HG02973 (cell line): ENCODE measurements around the gene NPAS3.

Experiments used
- ATAC-seq: cut with Tn5 transposase; IDR thresholded peaks from one replicate; pipeline ENCODE4 v1.9.1; 2021; ENCODE audit warnings: moderate library complexity; ENCODE audit not compliant: unreplicated experiment

Gene NPAS3

GRCh38 chr14:33241331-33241730 lies 302.7 kb downstream of the NPAS3 start:
- no peak for ATAC-seq

GRCh38 chr14:33249233-33249820 lies 310.6 kb downstream of the NPAS3 start:
- ATAC-seq: no peak

GRCh38 chr14:33250963-33251362 lies 312.3 kb downstream of the NPAS3 start:
- ATAC-seq: no peak

- no peak for ATAC-seq
These were observed 315.7 kb downstream of the NPAS3 start for GRCh38 chr14:33254342-33254741.

GRCh38 chr14:33254861-33255395 lies 316.2 kb downstream of the NPAS3 start:
- ATAC-seq: no peak

- no peak for ATAC-seq
These were observed 319.1 kb downstream of the NPAS3 start for GRCh38 chr14:33257796-33258195.

GRCh38 chr14:33259764-33260163 lies 321.1 kb downstream of the NPAS3 start:
- no peak for ATAC-seq

GRCh38 chr14:33271216-33271615 lies 332.5 kb downstream of the NPAS3 start:
- ATAC-seq: no peak

- no peak for ATAC-seq
These were observed 333.2 kb downstream of the NPAS3 start for GRCh38 chr14:33271891-33272290.

- no peak for ATAC-seq
These were observed 335.3 kb downstream of the NPAS3 start for GRCh38 chr14:33273978-33274377.

- no peak for ATAC-seq
These were observed 337.2 kb downstream of the NPAS3 start for GRCh38 chr14:33275879-33276278.

- no peak for ATAC-seq
These were observed 341.2 kb downstream of the NPAS3 start for GRCh38 chr14:33279865-33280264.

- ATAC-seq: no peak
These were observed 342.0 kb downstream of the NPAS3 start for GRCh38 chr14:33280646-33281045.

GRCh38 chr14:33282331-33283230 lies 343.9 kb downstream of the NPAS3 start:
- no peak for ATAC-seq

- ATAC-seq: no peak
These were observed 347.4 kb downstream of the NPAS3 start for GRCh38 chr14:33285902-33286700.

- ATAC-seq: no peak
These were observed 348.5 kb downstream of the NPAS3 start for GRCh38 chr14:33287189-33287588.

GRCh38 chr14:33290641-33291040 lies 352.0 kb downstream of the NPAS3 start:
- ATAC-seq: no peak

- ATAC-seq: no peak
These were observed 352.9 kb downstream of the NPAS3 start for GRCh38 chr14:33291529-33292104.

GRCh38 chr14:33294419-33294818 lies 355.7 kb downstream of the NPAS3 start:
- ATAC-seq: no peak

- no peak for ATAC-seq
These were observed 358.9 kb downstream of the NPAS3 start for GRCh38 chr14:33297565-33297964.

- ATAC-seq: no peak
These were observed 369.1 kb downstream of the NPAS3 start for GRCh38 chr14:33307691-33308251.
